Measurements from ENCODE around the gene PPP1R8.
"Not testable (repeated sequence)": the region's sequence is repeated elsewhere in the genome, so short reads cannot be mapped to it uniquely, and the experiment has no call there.

Gene PPP1R8

GRCh38 chr1:27795601-27796000 is 35.0 kb upstream of the PPP1R8 start:
- no peak overlapping the region for H3K4me3 ChIP-seq (ENCODE audit: low read depth, low read length)
- no peak for TF ChIP-seq CTCF (IDR thresholded peaks at IDR 0.05; ENCODE audit: borderline replicate concordance, insufficient read depth, low read depth, low read length)

GRCh38 chr1:27804791-27805190 is 25.8 kb upstream of the PPP1R8 start:
- no peak overlapping the region for H3K4me3 ChIP-seq (ENCODE audit: low read depth, low read length)
- no peak for TF ChIP-seq CTCF (IDR thresholded peaks at IDR 0.05; ENCODE audit: borderline replicate concordance, insufficient read depth, low read depth, low read length)

- TF ChIP-seq CTCF (IDR thresholded peaks at IDR 0.05; ENCODE audit: borderline replicate concordance, insufficient read depth, low read depth, low read length): no peak
- no peak overlapping the region for H3K4me3 ChIP-seq (ENCODE audit: low read depth, low read length)
These were observed 23.8 kb upstream of the PPP1R8 start for GRCh38 chr1:27806758-27807157.

GRCh38 chr1:27807385-27807784 is 23.2 kb upstream of the PPP1R8 start:
- TF ChIP-seq CTCF (IDR thresholded peaks at IDR 0.05; ENCODE audit: borderline replicate concordance, insufficient read depth, low read depth, low read length): no peak
- no peak overlapping the region for H3K4me3 ChIP-seq (ENCODE audit: low read depth, low read length)

GRCh38 chr1:27808131-27808530 is 22.5 kb upstream of the PPP1R8 start:
- not testable (repeated sequence) for H3K4me3 ChIP-seq (ENCODE audit: low read depth, low read length)

- no peak overlapping the region for H3K4me3 ChIP-seq (ENCODE audit: low read depth, low read length)
- no peak for TF ChIP-seq CTCF (IDR thresholded peaks at IDR 0.05; ENCODE audit: borderline replicate concordance, insufficient read depth, low read depth, low read length)
These were observed 20.7 kb upstream of the PPP1R8 start for GRCh38 chr1:27809883-27810282.

- no peak for TF ChIP-seq CTCF (IDR thresholded peaks at IDR 0.05; ENCODE audit: borderline replicate concordance, insufficient read depth, low read depth, low read length)
These were observed 18.7 kb upstream of the PPP1R8 start for GRCh38 chr1:27811741-27812500.

More at GRCh38 chr1:27811741-27812500, 18.7 kb upstream of the PPP1R8 start:
- no peak overlapping the region for H3K4me3 ChIP-seq (ENCODE audit: low read depth, low read length)
